Type B pancreatic cell (in vitro differentiated cells): Measurements from ENCODE around the gene CHN1. TPM values are rescaled to one million over a fixed set of nuclear protein-coding genes. Genes with fewer than 3 reads are reported as not detected.

ENCODE experiments used
- DNase-seq: peaks from one replicate; pipeline ENCODE4 v3.0.0; 2021; ENCODE audit warnings: mixed read lengths; ENCODE audit not compliant: unreplicated experiment; ENCODE audit errors: extremely low spot score
- H3K27ac Mint-ChIP-seq: 2 replicates; pipeline ENCODE4 v1.8.0; 2021; ENCODE audit warnings: mild to moderate bottlenecking, mixed read lengths
- H3K27me3 Mint-ChIP-seq: 2 replicates; pipeline ENCODE4 v1.8.0; 2021; ENCODE audit warnings: mixed read lengths
- H3K36me3 Mint-ChIP-seq: 2 replicates; pipeline ENCODE4 v1.8.0; 2021; ENCODE audit warnings: mixed read lengths
- H3K4me1 Mint-ChIP-seq: one replicate; pipeline ENCODE4 v1.8.0; 2021; ENCODE audit warnings: mixed read lengths; ENCODE audit not compliant: unreplicated experiment
- H3K4me3 Mint-ChIP-seq: 2 replicates; pipeline ENCODE4 v1.8.0; 2021; ENCODE audit warnings: mild to moderate bottlenecking, mixed read lengths
- H3K9me3 Mint-ChIP-seq: 2 replicates; pipeline ENCODE4 v1.8.0; 2021; ENCODE audit warnings: mixed read lengths
- CTCF ChIP-seq: fragments of 200-600 bp; sonication (generic); conservative IDR thresholded peaks from 2 replicates; pipeline ENCODE4 v1.5.0; 2021; ENCODE audit warnings: antibody characterized with exemption, mild to moderate bottlenecking
- total RNA-seq: library from RNA; stranded (reverse); gene quantifications from 2 replicates; pipeline ENCODE4 v1.2.1, GENCODE V29; 2021; ENCODE audit warnings: low replicate concordance

The CHN1 gene
- total RNA-seq, 1 donor from 2014 or later = 24.0 TPM

GRCh38 chr2:174841936-174842335 is 163.2 kb downstream of the CHN1 start:
- Mint-ChIP-seq H3K27ac (no peak overlapping the region), H3K27me3 (no peaks in the 10 kb centered on the region), H3K9me3 (no peaks in the 10 kb centered on the region), H3K4me1 (peaks cover 14% of the 10 kb centered on the region), H3K4me3 (no peak overlapping the region), H3K36me3 (no peaks in the 10 kb centered on the region)
- no peak for TF ChIP-seq CTCF
- no peak for DNase-seq

- no peak overlapping the region for H3K4me3 Mint-ChIP-seq
- H3K27ac Mint-ChIP-seq = no peak overlapping the region
- H3K36me3 Mint-ChIP-seq = no peaks in the 10 kb centered on the region
- H3K9me3 Mint-ChIP-seq = no peaks in the 10 kb centered on the region
- no peaks in the 10 kb centered on the region for H3K27me3 Mint-ChIP-seq
- peaks cover 11% of the 10 kb centered on the region for H3K4me1 Mint-ChIP-seq
- no peak for TF ChIP-seq CTCF
- DNase-seq = no peak
Measured at GRCh38 chr2:174841350-174841749, 163.8 kb downstream of the CHN1 start.

- H3K4me3 Mint-ChIP-seq = no peak overlapping the region
- no peaks in the 10 kb centered on the region for H3K27me3 Mint-ChIP-seq
- H3K4me1 Mint-ChIP-seq = peaks cover 6% of the 10 kb centered on the region
- no peaks in the 10 kb centered on the region for H3K9me3 Mint-ChIP-seq
- DNase-seq = no peak
- TF ChIP-seq CTCF = no peak
- H3K36me3 Mint-ChIP-seq = no peaks in the 10 kb centered on the region
- H3K27ac Mint-ChIP-seq = no peak overlapping the region
Measured at GRCh38 chr2:174840436-174840835, 164.7 kb downstream of the CHN1 start.

- no peak for DNase-seq
- no peak for TF ChIP-seq CTCF
- Mint-ChIP-seq H3K27ac (no peak overlapping the region), H3K9me3 (no peaks in the 10 kb centered on the region), H3K4me3 (no peak overlapping the region), H3K4me1 (peaks cover 4% of the 10 kb centered on the region), H3K27me3 (no peaks in the 10 kb centered on the region), H3K36me3 (no peaks in the 10 kb centered on the region)
Measured at GRCh38 chr2:174839662-174840061, 165.5 kb downstream of the CHN1 start.

GRCh38 chr2:174836995-174837390 is 168.2 kb downstream of the CHN1 start:
- H3K4me3 Mint-ChIP-seq = no peak overlapping the region
- no peak for DNase-seq
- H3K27ac Mint-ChIP-seq = no peak overlapping the region
- no peak for TF ChIP-seq CTCF
- no peaks in the 10 kb centered on the region for H3K36me3 Mint-ChIP-seq
- H3K9me3 Mint-ChIP-seq = no peaks in the 10 kb centered on the region
- H3K27me3 Mint-ChIP-seq = no peaks in the 10 kb centered on the region
- no peaks in the 10 kb centered on the region for H3K4me1 Mint-ChIP-seq

GRCh38 chr2:174836377-174836994 is 168.7 kb downstream of the CHN1 start:
- no peak for TF ChIP-seq CTCF
- Mint-ChIP-seq H3K4me1 (no peaks in the 10 kb centered on the region), H3K27me3 (no peaks in the 10 kb centered on the region), H3K36me3 (no peaks in the 10 kb centered on the region), H3K4me3 (no peak overlapping the region), H3K27ac (no peak overlapping the region), H3K9me3 (no peaks in the 10 kb centered on the region)
- no peak for DNase-seq
